Adrenal gland (tissue), 5 donors: ENCODE measurements around the gene SUN2.

Experiments used
- POLR2A ChIP-seq, 2 donors: fragments of 450-650 bp; IDR thresholded peaks; one replicate each; pipeline ENCODE4 v1.6.1; 2017; ENCODE audit warnings: antibody characterized with exemption in 2 of 2, mild to moderate bottlenecking in 2 of 2, moderate library complexity in 1 of 2
- TF ChIP-seq, protein P1 (sequence below), 6 experiments: fragments of 450-650 bp in 4 of 6; fragments of 200-600 bp in 2 of 6; sonication (generic) in 1 of 6; IDR thresholded peaks; 1 replicate in 5 of 6; 2 replicates in 1 of 6; pipeline versions ENCODE4 v1.5.1 to v1.8.0; 2016 to 2021; ENCODE audit warnings: antibody characterized with exemption in 6 of 6, mild to moderate bottlenecking in 2 of 6, moderate library complexity in 1 of 6
- donor health status: DM: no; HTN: no; CAD: no.

GRCh38 chr22:38799265-38800002 is 43.6 kb upstream of the SUN2 start:
- TF ChIP-seq, protein P1, sequence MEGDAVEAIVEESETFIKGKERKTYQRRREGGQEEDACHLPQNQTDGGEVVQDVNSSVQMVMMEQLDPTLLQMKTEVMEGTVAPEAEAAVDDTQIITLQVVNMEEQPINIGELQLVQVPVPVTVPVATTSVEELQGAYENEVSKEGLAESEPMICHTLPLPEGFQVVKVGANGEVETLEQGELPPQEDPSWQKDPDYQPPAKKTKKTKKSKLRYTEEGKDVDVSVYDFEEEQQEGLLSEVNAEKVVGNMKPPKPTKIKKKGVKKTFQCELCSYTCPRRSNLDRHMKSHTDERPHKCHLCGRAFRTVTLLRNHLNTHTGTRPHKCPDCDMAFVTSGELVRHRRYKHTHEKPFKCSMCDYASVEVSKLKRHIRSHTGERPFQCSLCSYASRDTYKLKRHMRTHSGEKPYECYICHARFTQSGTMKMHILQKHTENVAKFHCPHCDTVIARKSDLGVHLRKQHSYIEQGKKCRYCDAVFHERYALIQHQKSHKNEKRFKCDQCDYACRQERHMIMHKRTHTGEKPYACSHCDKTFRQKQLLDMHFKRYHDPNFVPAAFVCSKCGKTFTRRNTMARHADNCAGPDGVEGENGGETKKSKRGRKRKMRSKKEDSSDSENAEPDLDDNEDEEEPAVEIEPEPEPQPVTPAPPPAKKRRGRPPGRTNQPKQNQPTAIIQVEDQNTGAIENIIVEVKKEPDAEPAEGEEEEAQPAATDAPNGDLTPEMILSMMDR (IDR thresholded peaks at IDR 0.05) = no peak
- no peak for TF ChIP-seq POLR2A (IDR thresholded peaks at IDR 0.05)
